Endothelial cell of umbilical vein (primary cell): ENCODE data around the gene GRID1. TPM values are rescaled to one million over a fixed set of nuclear protein-coding genes. Genes with fewer than 3 reads are reported as not detected.

Source experiments
- BruUV-seq: library from RNA; stranded (reverse); fragments of 400-500 nt; replicated peaks from 2 replicates; lab custom pipeline; 2021; lab: Mats Ljungman, UMichigan
- CTCF ChIA-PET: fragments of 300-600, 350-600 bp; sonication (Branson Sonifier 250); formaldehyde crosslinking; loops from one replicate; lab custom pipeline; 2021; ENCODE audit warnings: antibody characterized with exemption, inconsistent platforms; lab: Charles Lee
- POLR2A ChIA-PET: fragments of 300-600, 350-600 bp; sonication (Branson Sonifier 250); formaldehyde crosslinking; loops from one replicate; lab custom pipeline; 2021; ENCODE audit warnings: antibody characterized with exemption, inconsistent platforms; lab: Charles Lee
- DNase-seq: peaks from one replicate; pipeline ENCODE4 v3.0.0-alpha.2; 2011; ENCODE audit warnings: low read depth, low spot score
- FAIRE-seq: peaks from 2 replicates; lab custom pipeline; 2011; peaks lifted over from hg19 to GRCh38; lab: Jason Lieb, UNC
- H2AFZ ChIP-seq: 2 replicates; pipeline ENCODE4 v1.6.0; 2012; ENCODE audit warnings: low read depth, low read length, control low read depth, inconsistent platforms
- H3K27ac ChIP-seq: 2 replicates; pipeline ENCODE4 v1.5.1; 2011; ENCODE audit warnings: low read depth, mild to moderate bottlenecking, control low read depth, low read length, moderate library complexity; ENCODE audit not compliant: insufficient read depth
- H3K27me3 ChIP-seq, 2 experiments: 2 replicates each; pipeline versions ENCODE4 v1.6.0 to v1.6.1; 2011; ENCODE audit warnings: low read length in 2 of 2, mixed read lengths in 1 of 2; ENCODE audit not compliant: control insufficient read depth in 2 of 2, insufficient read depth in 2 of 2
- H3K36me3 ChIP-seq, 2 experiments: 2 replicates in 1 of 2; 3 replicates in 1 of 2; pipeline ENCODE4 v1.5.1; 2011; ENCODE audit warnings: low read length in 2 of 2, mild to moderate bottlenecking in 1 of 2, moderate library complexity in 1 of 2; ENCODE audit not compliant: control insufficient read depth in 2 of 2, insufficient read depth in 2 of 2; ENCODE audit errors: extremely low read depth in 1 of 2
- H3K4me1 ChIP-seq: 3 replicates; pipeline ENCODE4 v1.5.1; 2011; ENCODE audit warnings: mild to moderate bottlenecking, low read length; ENCODE audit not compliant: control insufficient read depth, insufficient read depth; ENCODE audit errors: extremely low read depth
- H3K4me2 ChIP-seq: 2 replicates; pipeline ENCODE4 v1.6.1; 2011; ENCODE audit warnings: low read length, control low read depth, mixed read lengths; ENCODE audit not compliant: insufficient read depth
- H3K4me3 ChIP-seq, 3 experiments: fragments of 200-600 bp in 1 of 3; sonication (generic), shearing (Covaris generic) in 1 of 3; replicated peaks in 1 of 3; 2 replicates each; pipeline ENCODE4 v1.5.1; 2011 to 2016; ENCODE audit warnings: control low read depth in 3 of 3, low read length in 3 of 3, mild to moderate bottlenecking in 2 of 3, inconsistent platforms in 1 of 3, low read depth in 1 of 3, moderate library complexity in 1 of 3; ENCODE audit not compliant: insufficient read depth in 1 of 3
- H3K79me2 ChIP-seq: 2 replicates; pipeline ENCODE4 v1.6.0; 2012; ENCODE audit warnings: low read length, inconsistent platforms; ENCODE audit not compliant: control insufficient read depth, insufficient read depth
- H3K9ac ChIP-seq: replicated peaks from 2 replicates; pipeline ENCODE3; 2011; ENCODE audit warnings: low read length, control low read depth; ENCODE audit not compliant: insufficient read depth; ENCODE audit errors: extremely low read depth
- H3K9me1 ChIP-seq: replicated peaks from 3 replicates; pipeline ENCODE4 v1.6.0; 2011; ENCODE audit warnings: mild to moderate bottlenecking, low read length; ENCODE audit not compliant: control insufficient read depth, insufficient read depth; ENCODE audit errors: extremely low read depth
- H3K9me3 ChIP-seq: replicated peaks from 2 replicates; pipeline ENCODE4 v1.5.1; 2012; ENCODE audit warnings: low read length, inconsistent platforms; ENCODE audit not compliant: control insufficient read depth, insufficient read depth
- H4K20me1 ChIP-seq: replicated peaks from 2 replicates; pipeline ENCODE3; 2011; ENCODE audit warnings: mild to moderate bottlenecking, low read length; ENCODE audit not compliant: control insufficient read depth, insufficient read depth; ENCODE audit errors: extremely low read depth
- CTCF ChIP-seq, 2 donors: IDR thresholded peaks; 1 replicate in 1 of 2; 2 replicates in 1 of 2; pipeline ENCODE4 v1.5.1; 2011; ENCODE audit warnings: low read length in 2 of 2, mild to moderate bottlenecking in 2 of 2, moderate library complexity in 2 of 2, control low read depth in 1 of 2, inconsistent platforms in 1 of 2, low read depth in 1 of 2; ENCODE audit not compliant: insufficient read depth in 1 of 2; ENCODE audit errors: extremely low read depth in 1 of 2
- EZH2 ChIP-seq: IDR thresholded peaks from 2 replicates; pipeline ENCODE4 v1.6.1; 2012; ENCODE audit warnings: borderline replicate concordance, low read depth, mild to moderate bottlenecking, moderate library complexity, low read length, inconsistent platforms; ENCODE audit not compliant: severe bottlenecking
- FOS ChIP-seq: IDR thresholded peaks from 2 replicates; pipeline ENCODE4 v1.6.1; 2011; ENCODE audit warnings: mild to moderate bottlenecking, low read length, moderate library complexity, borderline replicate concordance; ENCODE audit not compliant: insufficient read depth
- GATA2 ChIP-seq: IDR thresholded peaks from 2 replicates; pipeline ENCODE4 v1.7.0; 2011; ENCODE audit warnings: low read depth, mild to moderate bottlenecking, moderate library complexity, mixed read lengths, low read length; ENCODE audit not compliant: insufficient read length, insufficient read depth
- MAX ChIP-seq: IDR thresholded peaks from 2 replicates; pipeline ENCODE4 v1.6.1; 2011; ENCODE audit not compliant: insufficient read depth, insufficient read length
- MYC ChIP-seq: IDR thresholded peaks from one replicate; pipeline ENCODE4 v1.6.1; 2011; ENCODE audit warnings: mild to moderate bottlenecking, low read depth, low read length
- POLR2AphosphoS5 ChIP-seq: IDR thresholded peaks from 2 replicates; pipeline ENCODE4 v1.6.1; 2012; ENCODE audit warnings: low read depth, mild to moderate bottlenecking, control low read depth, low read length, moderate library complexity; ENCODE audit not compliant: insufficient read depth
- dilution Hi-C: fragments of 300-500 bp; cut with MboI; formaldehyde crosslinking; loops from one replicate; pipeline ENCODE4 v1.15.0; 2019; ENCODE audit warnings: low sequenced_read_pairs; ENCODE audit not compliant: extremely low pct_ligation_motif_present
- intact Hi-C: fragments of 100-400 bp; cut with micrococcal nuclease; formaldehyde crosslinking; loops from one replicate; pipeline ENCODE4 v1.10.0; 2022
- polyA plus RNA-seq, 4 experiments: library from polyadenylated mRNA; depleted of rRNA in 3 of 4; stranded (reverse) in 3 of 4; unstranded in 1 of 4; fragments of >200 nt; gene quantifications; 2 replicates each; pipeline versions ENCODE4 v1.2.1 to v1.2.3, GENCODE V29; 2011 to 2012; ENCODE audit warnings: missing spikeins in 1 of 4
- total RNA-seq: library from RNA; stranded (reverse); gene quantifications from 2 replicates; pipeline ENCODE4 v1.2.3, GENCODE V29; 2021

Gene GRID1
- total and polyA plus RNA-seq, 2 donors (not counting 3 experiments of a cell fraction or from before 2014, with no cell fraction given), result not detected

- POLR2A ChIA-PET, result no interaction called here
- dilution Hi-C loops, result no loop called here
- Histone ChIP-seq H3K9me1 (no peaks in the 10 kb centered on the region), H3K27ac (no peak overlapping the region), H3K4me2 (no peak overlapping the region), H4K20me1 (no peaks in the 10 kb centered on the region), H3K9ac (no peak overlapping the region), H3K9me3 (no peaks in the 10 kb centered on the region), H2AFZ (no peak overlapping the region), H3K79me2 (no peaks in the 10 kb centered on the region), H3K36me3 (no peaks in the 10 kb centered on the region), H3K4me3 (no peak overlapping the region), H3K4me1 (no peaks in the 10 kb centered on the region), H3K27me3 (no peaks in the 10 kb centered on the region)
- TF ChIP-seq EZH2, result no peak
- no peak for TF ChIP-seq POLR2AphosphoS5
- no peak for TF ChIP-seq CTCF (IDR thresholded peaks at IDR 0.05; ENCODE audit: extremely low read depth in 1 of 2, insufficient read depth in 1 of 2, low read depth in 1 of 2, low read length in 2 of 2)
- TF ChIP-seq GATA2, result no peak
- no peak for TF ChIP-seq FOS
- intact Hi-C loops, result no loop called here
- BruUV-seq, result no TSS peak
- DNase-seq, result no peak
- CTCF ChIA-PET, result no interaction called here
- no peak for FAIRE-seq
These were observed 647.2 kb downstream of the GRID1 start for GRCh38 chr10:85719408-85719807.

- dilution Hi-C loops, result no loop called here
These were observed 652.7 kb downstream of the GRID1 start for GRCh38 chr10:85713885-85714284.

More at GRCh38 chr10:85713885-85714284, 652.7 kb downstream of the GRID1 start:
- ChIA-PET CTCF (no interaction called here), POLR2A (no interaction called here)
- intact Hi-C loops, result no loop called here
- no peak overlapping the region for H2AFZ ChIP-seq
- no peaks in the 10 kb centered on the region for H4K20me1 ChIP-seq
- H3K36me3 ChIP-seq, result no peaks in the 10 kb centered on the region
- H3K79me2 ChIP-seq, result no peaks in the 10 kb centered on the region
- H3K4me3 ChIP-seq, result no peak overlapping the region
- no peak overlapping the region for H3K27ac ChIP-seq
- FAIRE-seq (no peak), DNase-seq (no peak)
- TF ChIP-seq GATA2 (no peak), CTCF (IDR thresholded peaks at IDR 0.05; ENCODE audit: extremely low read depth in 1 of 2, insufficient read depth in 1 of 2, low read depth in 1 of 2, low read length in 2 of 2) (no peak), MYC (no peak), MAX (no peak), FOS (no peak)
- H3K4me2 ChIP-seq, result no peak overlapping the region
- no peaks in the 10 kb centered on the region for H3K9me1 ChIP-seq
- H3K27me3 ChIP-seq, result no peaks in the 10 kb centered on the region
- H3K9me3 ChIP-seq, result no peaks in the 10 kb centered on the region
- no peak overlapping the region for H3K9ac ChIP-seq
- no TSS peak for BruUV-seq
- H3K4me1 ChIP-seq, result no peaks in the 10 kb centered on the region
